ENCODE measurements around the gene ZMAT5.

DNA sequence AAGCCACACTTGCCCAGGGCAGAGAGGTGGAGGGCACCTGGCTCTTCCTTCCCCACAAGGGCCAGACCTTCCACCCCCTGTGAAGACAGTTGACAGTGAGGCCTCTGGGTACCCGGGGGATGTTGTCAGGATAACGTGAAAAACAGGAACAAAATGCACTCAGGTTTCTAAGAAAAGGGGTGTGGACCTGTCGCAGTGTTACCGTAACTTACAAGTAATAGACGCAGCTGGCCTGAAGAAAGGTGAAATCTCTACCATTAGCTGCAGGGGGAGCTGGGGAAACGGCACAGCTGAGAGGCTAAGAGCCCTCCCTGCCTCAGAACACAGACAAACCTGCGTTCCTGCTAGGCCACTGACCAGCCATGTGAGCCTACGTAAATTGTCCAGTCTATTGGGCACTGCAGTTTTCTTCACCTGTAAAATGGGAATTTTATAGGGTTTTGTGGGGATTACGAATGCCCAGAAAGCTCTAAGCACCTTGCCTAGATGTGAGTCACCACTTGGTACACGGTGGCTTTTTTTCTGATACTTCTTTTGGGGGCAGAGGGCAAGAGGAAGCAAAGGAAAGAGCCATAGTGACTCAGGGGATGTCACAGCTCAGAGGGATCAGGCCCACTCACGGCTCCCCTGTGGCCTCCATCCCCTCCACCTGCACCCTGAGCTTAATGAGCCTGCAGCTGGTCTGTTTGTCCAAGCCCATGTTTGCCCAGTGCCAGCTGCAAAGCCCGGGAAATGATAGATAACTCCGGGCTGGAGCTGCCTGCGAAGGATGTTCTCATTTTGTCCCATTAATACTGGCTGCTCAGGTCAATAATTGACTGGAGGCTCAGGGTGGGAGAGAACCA, 65.4 kb downstream of the ZMAT5 start:
- TF ChIP-seq, protein P1, sequence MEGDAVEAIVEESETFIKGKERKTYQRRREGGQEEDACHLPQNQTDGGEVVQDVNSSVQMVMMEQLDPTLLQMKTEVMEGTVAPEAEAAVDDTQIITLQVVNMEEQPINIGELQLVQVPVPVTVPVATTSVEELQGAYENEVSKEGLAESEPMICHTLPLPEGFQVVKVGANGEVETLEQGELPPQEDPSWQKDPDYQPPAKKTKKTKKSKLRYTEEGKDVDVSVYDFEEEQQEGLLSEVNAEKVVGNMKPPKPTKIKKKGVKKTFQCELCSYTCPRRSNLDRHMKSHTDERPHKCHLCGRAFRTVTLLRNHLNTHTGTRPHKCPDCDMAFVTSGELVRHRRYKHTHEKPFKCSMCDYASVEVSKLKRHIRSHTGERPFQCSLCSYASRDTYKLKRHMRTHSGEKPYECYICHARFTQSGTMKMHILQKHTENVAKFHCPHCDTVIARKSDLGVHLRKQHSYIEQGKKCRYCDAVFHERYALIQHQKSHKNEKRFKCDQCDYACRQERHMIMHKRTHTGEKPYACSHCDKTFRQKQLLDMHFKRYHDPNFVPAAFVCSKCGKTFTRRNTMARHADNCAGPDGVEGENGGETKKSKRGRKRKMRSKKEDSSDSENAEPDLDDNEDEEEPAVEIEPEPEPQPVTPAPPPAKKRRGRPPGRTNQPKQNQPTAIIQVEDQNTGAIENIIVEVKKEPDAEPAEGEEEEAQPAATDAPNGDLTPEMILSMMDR (IDR thresholded peaks at IDR 0.05) = no peak
- TF ChIP-seq POLR2A (IDR thresholded peaks at IDR 0.05) = no peak

Measured in tibial nerve (tissue), 3 donors.